PC-3 (cell line): ENCODE results near the gene HARBI1. TPM values are rescaled to one million over a fixed set of nuclear protein-coding genes. Genes with fewer than 3 reads are reported as not detected.

Experiments used
- ATAC-seq: fragments of 200-7000 bp; cut with Tn5 transposase; 2 replicates; pipeline ENCODE4 v1.9.1; 2020; ENCODE audit warnings: mild to moderate bottlenecking, moderate library complexity
- BruUV-seq: library from RNA; stranded (reverse); fragments of 400-500 nt; replicated peaks from 2 replicates; lab custom pipeline; 2021; lab: Mats Ljungman, UMichigan
- CTCF ChIA-PET: fragments of 300-600 bp; sonication (Branson Sonifier 250); formaldehyde crosslinking; loops from one replicate; lab custom pipeline; 2022; ENCODE audit warnings: antibody characterized with exemption; lab: Charles Lee
- POLR2A ChIA-PET: fragments of 300-600 bp; sonication (Branson Sonifier 250); formaldehyde crosslinking; loops from one replicate; lab custom pipeline; 2022; ENCODE audit warnings: antibody characterized with exemption; ENCODE audit not compliant: unreplicated experiment; lab: Charles Lee
- DNase-seq: peaks from one replicate; pipeline ENCODE4 v3.0.0-alpha.2; 2015
- H2AFZ ChIP-seq: fragments of 300-600 bp; sonication (generic); 2 replicates; pipeline ENCODE4 v1.6.0; 2016; ENCODE audit warnings: antibody characterized with exemption, low read length
- H3F3A ChIP-seq: fragments of 300-600 bp; sonication (generic); one replicate; pipeline ENCODE4 v1.6.0; 2017; ENCODE audit warnings: antibody characterized with exemption, low read length, control low read depth, mild to moderate bottlenecking; ENCODE audit not compliant: unreplicated experiment
- H3K27ac ChIP-seq: fragments of 300-600 bp; sonication (generic); 2 replicates; pipeline ENCODE4 v1.5.1; 2016; ENCODE audit warnings: mild to moderate bottlenecking, low read length
- H3K27me3 ChIP-seq: fragments of 300-600 bp; sonication (generic); 2 replicates; pipeline ENCODE4 v1.6.1; 2016; ENCODE audit warnings: low read length, mixed read lengths
- H3K36me3 ChIP-seq: fragments of 300-600 bp; sonication (generic); 2 replicates; pipeline ENCODE4 v1.6.1; 2016; ENCODE audit warnings: low read depth, mixed run types, low read length, mixed read lengths
- H3K4me1 ChIP-seq: fragments of 300-600 bp; sonication (generic); 2 replicates; pipeline ENCODE4 v1.5.1; 2016; ENCODE audit warnings: low read length; ENCODE audit not compliant: insufficient read depth
- H3K4me2 ChIP-seq: fragments of 300-600 bp; sonication (generic); 2 replicates; pipeline ENCODE4 v1.6.0; 2016; ENCODE audit warnings: low read length
- H3K4me3 ChIP-seq: fragments of 300-600 bp; sonication (generic); 2 replicates; pipeline ENCODE4 v1.5.1; 2016; ENCODE audit warnings: mild to moderate bottlenecking, low read length, mixed read lengths
- H3K79me2 ChIP-seq: fragments of 300-600 bp; sonication (generic); 2 replicates; pipeline ENCODE4 v1.6.1; 2017; ENCODE audit warnings: low read length, mixed read lengths
- H3K9ac ChIP-seq: fragments of 300-600 bp; sonication (generic); 2 replicates; pipeline ENCODE4 v1.6.0; 2016; ENCODE audit warnings: mild to moderate bottlenecking, low read length
- H3K9me2 ChIP-seq: fragments of 300-600 bp; sonication (generic); replicated peaks from 2 replicates; pipeline ENCODE4 v1.6.1; 2016; ENCODE audit warnings: mixed run types, low read length, mixed read lengths
- H3K9me3 ChIP-seq: fragments of 300-600 bp; sonication (generic); 2 replicates; pipeline ENCODE4 v1.6.1; 2016; ENCODE audit warnings: low read length, mixed read lengths
- H4K20me1 ChIP-seq: fragments of 300-600 bp; sonication (generic); 2 replicates; pipeline ENCODE4 v1.6.1; 2016; ENCODE audit warnings: low read length, mixed read lengths
- CTCF ChIP-seq: fragments of 300-600 bp; sonication (generic); conservative IDR thresholded peaks from 2 replicates; pipeline ENCODE4 v1.5.1; 2017; ENCODE audit warnings: antibody characterized with exemption, low read depth, mild to moderate bottlenecking, low read length
- EZH2 ChIP-seq: fragments of 300-600 bp; sonication (generic); IDR thresholded peaks from one replicate; pipeline ENCODE4 v1.6.1; 2017; ENCODE audit warnings: antibody characterized with exemption, mild to moderate bottlenecking, low read length; ENCODE audit not compliant: unreplicated experiment
- EZH2phosphoT487 ChIP-seq: fragments of 300-600 bp; sonication (generic); IDR thresholded peaks from 2 replicates; pipeline ENCODE4 v1.6.1; 2018; ENCODE audit warnings: mild to moderate bottlenecking, antibody characterized with exemption, low read length, borderline replicate concordance
- intact Hi-C: fragments of 100-400 bp; cut with micrococcal nuclease; formaldehyde crosslinking; loops from 2 replicates; pipeline ENCODE4 v1.9.0; 2023
- total RNA-seq: library from RNA; depleted of rRNA; stranded (reverse); fragments of >200 nt; gene quantifications from 2 replicates; pipeline ENCODE4 v1.2.3, GENCODE V29; 2014

HARBI1 gene
- total RNA-seq, 1 experiment from 2014 or later: 1.7 TPM

GRCh38 chr11:46582588-46582987 is 34.4 kb downstream of the HARBI1 start:
- ChIA-PET POLR2A (no interaction called here), CTCF (no interaction called here)
- Histone ChIP-seq H4K20me1 (peaks cover 7% of the 10 kb centered on the region; the same call in 1 of the 2 replicates), H3K36me3 (no peaks in the 10 kb centered on the region), H3K4me3 (no peak overlapping the region), H3K27ac (no peak overlapping the region), H3K27me3 (no peaks in the 10 kb centered on the region), H2AFZ (no peak overlapping the region), H3K9me2 (no peaks in the 10 kb centered on the region), H3K4me2 (no peak overlapping the region), H3K9me3 (no peaks in the 10 kb centered on the region), H3K9ac (no peak overlapping the region), H3K79me2 (peaks cover 64% of the 10 kb centered on the region), H3K4me1 (no peaks in the 10 kb centered on the region), H3F3A (no peaks in the 10 kb centered on the region)
- ATAC-seq (no peak), DNase-seq (no peak)
- TF ChIP-seq EZH2: no peak
- TF ChIP-seq CTCF: no peak
- no peak for TF ChIP-seq EZH2phosphoT487
- intact Hi-C loops: no loop called here
- BruUV-seq: no TSS peak

- peaks cover 20% of the 10 kb centered on the region for H4K20me1 ChIP-seq
- H3K27ac ChIP-seq: no peak overlapping the region
- no peak overlapping the region for H2AFZ ChIP-seq
- CTCF ChIA-PET: no interaction called here
- BruUV-seq: no TSS peak
- H3K27me3 ChIP-seq: no peaks in the 10 kb centered on the region
- no peaks in the 10 kb centered on the region for H3K4me1 ChIP-seq
- H3K4me2 ChIP-seq: no peak overlapping the region
- H3K36me3 ChIP-seq: no peaks in the 10 kb centered on the region
- H3K9me2 ChIP-seq: no peaks in the 10 kb centered on the region
- no peak for DNase-seq
- no peak for ATAC-seq
- H3K79me2 ChIP-seq: peaks cover 73% of the 10 kb centered on the region
- POLR2A ChIA-PET: no interaction called here
- H3K9ac ChIP-seq: no peak overlapping the region
- no peaks in the 10 kb centered on the region for H3F3A ChIP-seq
- H3K4me3 ChIP-seq: no peak overlapping the region
- TF ChIP-seq EZH2phosphoT487 (no peak), CTCF (no peak), EZH2 (no peak)
- intact Hi-C loops: no loop called here
- H3K9me3 ChIP-seq: no peaks in the 10 kb centered on the region
These were observed 40.0 kb downstream of the HARBI1 start for GRCh38 chr11:46577058-46577457.

DNA sequence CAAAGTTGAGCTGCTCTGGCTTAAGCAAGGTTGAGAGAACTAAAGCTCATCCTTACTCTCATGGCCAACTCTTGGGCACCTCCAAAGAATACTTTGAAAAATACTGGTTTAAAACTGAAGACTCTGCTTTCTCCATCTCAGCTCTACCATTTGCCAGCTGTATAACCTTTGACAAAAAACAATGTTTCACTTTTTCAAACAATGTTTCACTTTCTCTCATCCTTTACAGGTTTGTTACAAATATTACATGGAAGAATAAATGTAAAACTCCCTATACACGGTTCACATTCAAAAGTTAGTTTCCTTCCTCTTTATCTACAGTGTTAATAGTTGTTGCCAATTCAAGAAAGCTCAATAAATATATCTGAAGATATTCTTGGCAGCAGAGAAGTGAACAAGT is 42.4 kb downstream of the HARBI1 start:
- Histone ChIP-seq H3K36me3 (no peaks in the 10 kb centered on the region), H3K4me2 (no peak overlapping the region), H3K4me3 (no peak overlapping the region), H3K79me2 (peaks cover 70% of the 10 kb centered on the region), H3K9ac (no peak overlapping the region), H3K4me1 (no peaks in the 10 kb centered on the region), H4K20me1 (peaks cover 13% of the 10 kb centered on the region), H3K9me2 (no peaks in the 10 kb centered on the region), H3K27me3 (no peaks in the 10 kb centered on the region), H2AFZ (no peak overlapping the region), H3F3A (no peaks in the 10 kb centered on the region), H3K27ac (no peak overlapping the region), H3K9me3 (no peaks in the 10 kb centered on the region)
- POLR2A ChIA-PET: interaction anchor here (0.6 kb wide), 1 partner anchor 113 kb away, joined by 3 read pairs; no protein-coding TSS in a partner anchor
- no peak for DNase-seq
- BruUV-seq: no TSS peak
- CTCF ChIA-PET: interaction anchor here (0.6 kb wide), 1 partner anchor 258 kb away, joined by 4 read pairs; no protein-coding TSS in a partner anchor
- intact Hi-C loops: no loop called here
- no peak for ATAC-seq
- no peak for TF ChIP-seq EZH2
